Hematopoietic multipotent progenitor cell treated with erythropoietin and hydrocortisone succinate and interleukin-3 and kit ligand, for 4 days (in vitro differentiated cells): ENCODE measurements around the gene THADA.

ENCODE experiments used
- DNase-seq: peaks from one replicate; pipeline ENCODE4 v3.0.0-alpha.2; 2015

THADA gene

GRCh38 chr2:43199492-43200488 is 396.0 kb downstream of the THADA start:
- DNase-seq: no peak

GRCh38 chr2:43198263-43198662 is 397.6 kb downstream of the THADA start:
- DNase-seq: no peak

GRCh38 chr2:43197588-43197896 is 398.3 kb downstream of the THADA start:
- no peak for DNase-seq

- DNase-seq: peak; percentile 58
Observed at GRCh38 chr2:43196768-43197587, 398.9 kb downstream of the THADA start.

- no peak for DNase-seq
Observed at GRCh38 chr2:43194121-43194869, 401.5 kb downstream of the THADA start.

GRCh38 chr2:43193652-43194120 is 402.2 kb downstream of the THADA start:
- no peak for DNase-seq

- peak; percentile 38 for DNase-seq
Observed at GRCh38 chr2:43192744-43193651, 402.8 kb downstream of the THADA start.

GRCh38 chr2:43191947-43192516 is 403.8 kb downstream of the THADA start:
- peak; percentile 53 for DNase-seq

- DNase-seq: peak; percentile 97
Observed at GRCh38 chr2:43190311-43191052, 405.4 kb downstream of the THADA start.

- DNase-seq: peak; percentile 90
Observed at GRCh38 chr2:43189861-43190260, 406.0 kb downstream of the THADA start.

- DNase-seq: no peak
Observed at GRCh38 chr2:43188561-43189386, 407.1 kb downstream of the THADA start.

- DNase-seq: no peak
Observed at GRCh38 chr2:43186679-43187374, 409.0 kb downstream of the THADA start.

- DNase-seq: no peak
Observed at GRCh38 chr2:43186321-43186678, 409.5 kb downstream of the THADA start.

GRCh38 chr2:43185146-43185545 is 410.7 kb downstream of the THADA start:
- DNase-seq: no peak

- no peak for DNase-seq
Observed at GRCh38 chr2:43184339-43184895, 411.4 kb downstream of the THADA start.

GRCh38 chr2:43183743-43184142 is 412.1 kb downstream of the THADA start:
- DNase-seq: no peak

GRCh38 chr2:43180897-43181296 is 414.9 kb downstream of the THADA start:
- DNase-seq: no peak
